Measurements from ENCODE around the gene NT5C3B. TPM values are rescaled to one million over a fixed set of nuclear protein-coding genes. Genes with fewer than 3 reads are reported as not detected.
A peak's percentile ranks its signal among the peaks of the same experiment; 100 is the strongest.
"Not testable (repeated sequence)": the region's sequence is repeated elsewhere in the genome, so short reads cannot be mapped to it uniquely, and the experiment has no call there.

NT5C3B gene
- 69.3 and 124 TPM in 2 replicates for total RNA-seq (2014; rRNA removed; shearing (Covaris generic); ENCODE audit: low replicate concordance)

DNA sequence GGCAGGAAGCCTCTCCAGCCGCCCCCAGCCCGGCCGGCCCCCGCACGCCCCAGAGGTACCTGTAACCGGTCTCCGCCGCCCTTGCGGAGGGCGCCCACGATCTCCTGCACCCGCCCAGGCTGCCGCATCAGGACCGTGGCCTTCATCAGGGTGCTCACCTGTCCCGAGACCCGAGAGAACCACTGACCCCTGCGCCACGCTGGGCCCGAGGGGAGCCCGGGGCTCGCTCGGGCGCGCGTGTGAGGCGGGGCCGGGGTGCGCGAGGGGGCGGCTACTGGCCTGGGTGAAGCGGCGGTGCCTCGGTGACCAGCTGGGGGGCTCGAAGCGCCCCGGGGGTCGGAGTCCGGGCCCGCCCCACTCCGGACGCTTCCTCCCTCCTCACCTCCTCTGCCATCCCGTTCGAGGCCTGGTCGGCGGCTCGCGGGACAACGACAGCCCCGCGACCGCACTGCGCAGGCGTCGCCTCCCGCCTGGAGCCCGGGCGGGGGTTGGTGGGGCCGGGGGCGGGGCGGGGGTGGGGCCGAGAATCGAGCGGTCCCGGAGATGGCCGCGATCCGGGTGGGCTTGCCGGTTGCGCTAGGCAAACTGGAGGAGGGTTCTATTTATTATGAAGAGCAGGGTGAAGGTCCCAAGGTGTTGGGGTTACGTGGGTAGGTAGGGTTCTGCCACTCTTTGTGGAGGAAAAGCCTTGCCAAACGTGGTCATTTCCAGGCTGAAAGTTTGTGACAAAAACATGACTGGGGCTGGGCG lies at the start of gene NT5C3B:
NT5C3B (minus strand) TSS at position 433 of the 750 bp plus-strand sequence; CDS start at position 394, 39 bp downstream.
- Histone ChIP-seq H3K36me3 (peaks cover 17% of the 10 kb centered on the region), H3K4me3 (peak within 1 kb of the TSS; percentile 79), H3K27me3 (no peaks in the 10 kb centered on the region), H3K9me3 (no peaks in the 10 kb centered on the region)
- peak; percentile 66 for DNase-seq

DNA sequence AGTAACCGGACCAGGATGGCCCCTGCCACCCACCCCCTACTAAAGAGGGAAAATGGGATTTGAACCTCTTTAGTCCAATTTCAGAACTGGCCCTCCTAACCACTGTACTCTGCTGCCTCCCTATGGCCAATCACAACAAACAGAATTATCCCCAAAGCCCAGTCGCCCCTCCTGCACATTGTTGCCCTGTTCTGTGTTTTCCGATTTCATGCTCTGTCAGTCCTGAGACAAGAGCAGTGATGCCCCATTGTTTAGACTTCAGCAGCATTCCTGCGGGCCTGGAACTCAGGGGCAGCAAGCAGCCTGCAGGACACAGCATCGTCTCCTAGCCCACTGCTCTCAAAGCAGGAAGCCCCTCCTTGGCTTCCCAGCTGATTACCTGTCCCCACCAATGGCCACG lies 49.7 kb upstream of the NT5C3B start:
- no peaks in the 10 kb centered on the region for H3K27me3 ChIP-seq
- peaks cover 85% of the 10 kb centered on the region for H3K36me3 ChIP-seq

DNA sequence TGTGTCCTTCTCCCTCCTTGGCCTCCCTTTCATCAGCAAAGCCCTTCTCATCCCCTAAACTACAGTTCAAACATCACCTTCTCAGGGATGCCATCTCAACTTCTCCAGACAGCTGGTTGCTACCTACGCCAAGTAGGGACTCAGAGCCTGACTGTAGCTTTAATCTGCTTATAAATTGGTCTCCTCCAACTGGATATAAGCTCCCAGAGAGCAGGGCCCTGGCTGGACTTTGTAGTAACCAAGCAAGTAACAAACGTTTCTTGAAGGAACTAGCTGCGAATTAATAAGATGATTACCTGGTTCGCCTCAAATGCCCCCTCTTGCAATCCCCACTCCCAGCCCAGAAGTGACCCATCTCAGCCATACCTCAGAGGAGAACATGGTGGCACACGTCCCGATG lies 46.7 kb upstream of the NT5C3B start:
- Histone ChIP-seq H3K9me3 (no peaks in the 10 kb centered on the region), H3K36me3 (peaks cover 87% of the 10 kb centered on the region), H3K4me3 (no peak overlapping the region), H3K27me3 (no peaks in the 10 kb centered on the region)
- DNase-seq, result no peak

More for the DNA sequence above, 49.7 kb upstream of the NT5C3B start:
- DNase-seq, result no peak
- H3K9me3 ChIP-seq, result no peaks in the 10 kb centered on the region
- no peak overlapping the region for H3K4me3 ChIP-seq

DNA sequence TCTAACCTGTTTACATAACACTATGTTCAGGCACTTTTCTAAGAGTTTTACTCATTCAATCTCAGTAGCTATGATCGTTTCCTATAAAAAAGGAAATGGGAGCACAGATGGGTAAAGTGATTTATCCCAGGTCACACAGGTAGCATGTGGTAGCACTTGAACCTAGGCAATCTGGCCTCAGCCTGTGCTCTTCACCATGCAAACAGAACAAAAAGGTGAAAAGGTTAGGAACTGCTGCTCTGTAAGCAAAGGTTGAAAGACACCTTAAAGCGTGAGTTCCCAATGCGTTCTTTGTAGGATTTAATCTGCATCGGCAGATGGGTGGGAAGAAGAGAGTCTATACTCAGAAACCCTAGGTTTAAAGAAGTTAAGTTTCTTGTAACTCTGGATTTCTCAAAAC lies 44.1 kb upstream of the NT5C3B start:
- no peak overlapping the region for H3K4me3 ChIP-seq
- DNase-seq, result no peak
- no peaks in the 10 kb centered on the region for H3K9me3 ChIP-seq
- H3K36me3 ChIP-seq, result peaks cover 76% of the 10 kb centered on the region
- no peaks in the 10 kb centered on the region for H3K27me3 ChIP-seq

DNA sequence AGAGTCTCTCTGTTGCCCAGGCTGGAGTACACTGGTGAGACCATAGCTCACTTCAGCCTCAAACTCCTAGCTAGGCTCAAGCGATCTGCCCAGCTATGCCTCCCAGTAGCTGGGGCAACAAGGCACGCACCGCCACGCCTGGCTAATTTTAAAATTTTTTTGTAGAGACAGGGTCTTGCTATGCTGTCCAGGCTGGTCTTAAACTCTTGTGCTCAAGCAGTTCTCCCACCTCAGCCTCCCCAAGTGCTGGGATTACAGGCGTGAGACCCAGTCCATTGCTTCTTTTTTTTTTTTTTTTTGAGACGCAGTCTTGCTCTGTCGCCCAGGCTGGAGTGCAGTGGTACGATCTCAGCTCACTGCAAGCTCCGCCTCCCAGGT lies 38.2 kb upstream of the NT5C3B start:
- not testable (repeated sequence) for H3K9me3 ChIP-seq, H3K4me3 ChIP-seq, DNase-seq, H3K27me3 ChIP-seq
- H3K36me3 ChIP-seq, result peaks cover 83% of the 10 kb centered on the region

DNA sequence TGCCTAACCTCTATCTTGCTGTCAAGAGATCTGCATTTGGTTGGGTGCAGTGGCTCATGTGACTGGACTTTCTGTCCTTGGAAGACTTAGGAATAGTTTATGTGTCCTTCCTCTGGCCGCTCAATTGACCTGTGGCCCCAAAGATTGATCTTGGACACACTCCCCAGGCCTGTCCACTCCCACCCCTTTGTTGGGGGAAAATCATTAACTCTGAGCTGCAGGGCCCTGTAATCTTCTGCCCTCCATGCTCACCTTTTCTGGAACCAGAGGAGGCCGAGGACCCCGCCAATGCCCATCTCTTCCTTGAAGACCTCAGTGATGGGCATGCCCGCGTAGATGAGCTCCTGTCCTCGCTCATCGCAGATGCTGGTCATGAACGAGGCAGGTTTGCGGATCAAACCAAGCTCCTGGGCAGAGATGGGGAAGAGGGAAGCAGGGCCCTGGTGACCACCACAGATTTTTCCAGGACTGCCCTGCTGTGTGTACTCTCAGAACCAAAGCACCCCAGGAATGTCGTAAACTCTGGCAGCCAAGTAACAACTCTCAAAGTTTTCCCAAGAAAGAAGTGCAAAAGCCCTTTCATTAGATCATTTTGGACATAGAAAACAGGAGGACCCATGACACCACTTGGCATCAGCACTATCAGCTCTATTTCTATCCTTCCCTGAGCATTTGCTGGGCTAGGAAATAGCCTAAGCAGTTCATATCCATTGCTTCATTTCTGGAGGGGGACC lies 37.7 kb upstream of the NT5C3B start:
- H3K36me3 ChIP-seq, result peaks cover 83% of the 10 kb centered on the region
- H3K27me3 ChIP-seq, result no peaks in the 10 kb centered on the region
- no peaks in the 10 kb centered on the region for H3K9me3 ChIP-seq
- no peak overlapping the region for H3K4me3 ChIP-seq
- no peak for DNase-seq

DNA sequence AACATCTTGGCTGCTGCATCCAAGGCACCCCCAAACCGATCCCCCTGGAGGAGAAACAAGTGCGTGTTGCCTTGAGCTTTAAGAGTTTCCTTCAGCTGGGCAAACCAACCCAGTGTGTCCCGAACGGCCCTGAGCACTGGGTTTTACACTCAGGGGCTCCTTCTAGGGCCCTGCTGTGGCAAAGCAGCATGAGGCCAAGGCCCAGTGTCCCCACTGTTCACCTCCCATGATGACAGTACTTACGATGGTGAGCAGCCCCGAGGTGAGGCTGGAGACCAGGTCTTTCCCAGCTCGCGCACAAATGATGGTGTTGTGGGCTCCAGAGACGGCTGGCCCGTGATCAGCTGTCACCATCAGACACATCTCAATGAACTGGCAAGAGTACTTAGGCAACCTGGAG lies 35.8 kb upstream of the NT5C3B start:
- peaks cover 77% of the 10 kb centered on the region for H3K36me3 ChIP-seq
- DNase-seq, result no peak
- H3K9me3 ChIP-seq, result no peaks in the 10 kb centered on the region
- H3K4me3 ChIP-seq, result no peak overlapping the region
- H3K27me3 ChIP-seq, result no peaks in the 10 kb centered on the region

DNA sequence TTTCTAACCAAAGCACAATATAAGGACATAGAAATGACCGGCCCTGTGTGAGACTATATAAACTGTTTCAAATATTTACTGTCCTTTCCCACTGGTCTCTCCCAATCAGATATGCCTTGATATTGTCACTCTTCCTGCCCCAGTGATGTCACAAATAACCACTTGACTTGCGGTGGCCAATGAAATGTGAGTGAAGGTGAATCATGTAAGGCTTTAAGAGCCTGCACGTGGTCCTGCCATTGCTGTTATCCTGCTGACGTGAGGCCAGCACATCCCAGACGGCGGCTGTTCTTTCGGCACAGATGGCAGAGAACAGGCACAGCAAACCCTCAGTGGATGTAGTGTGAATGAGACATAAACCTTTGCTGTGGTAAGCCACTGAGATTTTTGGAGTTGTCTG lies 34.6 kb upstream of the NT5C3B start:
- no peak overlapping the region for H3K4me3 ChIP-seq
- no peaks in the 10 kb centered on the region for H3K9me3 ChIP-seq
- H3K36me3 ChIP-seq, result peaks cover 78% of the 10 kb centered on the region
- no peaks in the 10 kb centered on the region for H3K27me3 ChIP-seq
- no peak for DNase-seq

DNA sequence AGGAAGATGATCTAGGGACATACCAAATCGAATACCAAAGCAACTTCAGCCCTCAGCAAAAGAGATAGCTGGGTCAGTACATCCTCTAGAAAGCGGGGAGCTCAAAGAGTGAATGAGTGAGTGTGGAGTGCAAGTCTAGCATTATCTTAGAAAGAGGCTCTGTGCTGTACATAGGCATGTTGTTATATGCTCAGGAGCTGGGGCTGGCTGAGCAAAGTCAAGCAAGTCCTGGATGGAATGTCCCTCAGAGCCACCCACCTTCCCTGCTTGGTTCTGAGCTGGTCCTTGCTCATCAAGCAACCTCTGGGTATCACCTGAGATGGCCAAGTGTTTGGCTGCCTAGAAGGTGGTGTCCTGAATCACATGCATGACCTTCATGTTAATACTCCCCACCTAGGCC lies 34.1 kb upstream of the NT5C3B start:
- no peak for DNase-seq
- Histone ChIP-seq H3K4me3 (no peak overlapping the region), H3K36me3 (peaks cover 78% of the 10 kb centered on the region), H3K27me3 (no peaks in the 10 kb centered on the region), H3K9me3 (no peaks in the 10 kb centered on the region)

DNA sequence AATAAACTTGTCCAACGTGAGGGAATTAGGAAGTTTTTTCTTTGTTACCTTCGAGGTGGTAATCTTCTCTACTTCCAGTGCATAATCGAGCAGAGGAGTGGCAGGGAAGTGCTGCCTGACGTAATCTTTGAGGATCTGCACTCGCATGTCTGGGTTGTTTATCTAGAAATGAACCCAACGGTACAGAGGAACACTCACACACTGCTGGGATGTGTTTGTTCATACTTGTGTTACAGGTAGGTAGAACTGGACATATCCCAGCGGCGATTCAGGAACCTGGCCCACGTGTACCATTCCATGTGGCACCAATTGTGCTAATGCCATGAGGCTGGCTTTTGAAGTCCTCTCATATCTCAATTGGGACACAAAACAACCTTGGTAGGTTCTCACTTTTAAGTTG lies 33.4 kb upstream of the NT5C3B start:
- peaks cover 73% of the 10 kb centered on the region for H3K36me3 ChIP-seq
- DNase-seq, result no peak

DNA sequence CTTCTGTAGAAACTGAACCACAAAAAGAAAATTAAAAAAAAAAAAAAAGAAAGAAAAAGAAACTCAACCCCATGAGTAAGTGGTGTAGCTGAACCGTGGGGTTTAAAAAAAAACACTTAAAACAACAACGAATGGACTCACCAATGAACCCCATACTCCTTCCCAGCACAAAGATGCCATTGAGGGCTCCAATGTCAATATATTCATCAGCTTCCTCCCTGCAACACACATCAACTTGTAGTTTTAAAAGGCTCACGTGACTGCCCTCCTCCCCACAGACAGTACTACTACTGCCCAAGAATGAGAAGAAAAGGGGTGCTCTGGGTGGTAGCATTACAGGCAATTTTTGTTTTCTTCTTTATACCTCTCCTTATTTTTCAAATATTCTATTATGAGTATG lies 32.5 kb upstream of the NT5C3B start:
- no peak for DNase-seq
- Histone ChIP-seq H3K36me3 (peaks cover 65% of the 10 kb centered on the region), H3K27me3 (no peaks in the 10 kb centered on the region), H3K9me3 (no peaks in the 10 kb centered on the region), H3K4me3 (no peak overlapping the region)

More for the DNA sequence above, 33.4 kb upstream of the NT5C3B start:
- no peak overlapping the region for H3K4me3 ChIP-seq
- H3K27me3 ChIP-seq, result no peaks in the 10 kb centered on the region
- no peaks in the 10 kb centered on the region for H3K9me3 ChIP-seq

DNA sequence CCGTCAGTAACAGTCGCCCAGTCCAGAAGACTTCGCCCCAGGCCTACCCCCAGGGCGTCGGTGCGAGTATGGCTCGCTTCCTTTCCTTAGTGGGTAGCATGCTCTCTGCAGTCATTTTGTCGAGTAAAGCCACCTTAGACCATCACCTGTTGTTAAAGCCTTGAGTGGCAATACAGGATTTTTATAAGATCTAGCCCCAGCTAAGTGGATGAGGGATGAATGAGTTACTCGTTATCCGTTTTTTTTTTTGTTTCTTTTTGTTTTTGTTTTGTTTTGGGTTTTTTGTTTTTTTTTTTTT lies 29.5 kb upstream of the NT5C3B start:
- no peak for DNase-seq
- Histone ChIP-seq H3K27me3 (no peaks in the 10 kb centered on the region), H3K9me3 (no peaks in the 10 kb centered on the region), H3K36me3 (peaks cover 37% of the 10 kb centered on the region), H3K4me3 (peak overlapping the region; percentile 83)

DNA sequence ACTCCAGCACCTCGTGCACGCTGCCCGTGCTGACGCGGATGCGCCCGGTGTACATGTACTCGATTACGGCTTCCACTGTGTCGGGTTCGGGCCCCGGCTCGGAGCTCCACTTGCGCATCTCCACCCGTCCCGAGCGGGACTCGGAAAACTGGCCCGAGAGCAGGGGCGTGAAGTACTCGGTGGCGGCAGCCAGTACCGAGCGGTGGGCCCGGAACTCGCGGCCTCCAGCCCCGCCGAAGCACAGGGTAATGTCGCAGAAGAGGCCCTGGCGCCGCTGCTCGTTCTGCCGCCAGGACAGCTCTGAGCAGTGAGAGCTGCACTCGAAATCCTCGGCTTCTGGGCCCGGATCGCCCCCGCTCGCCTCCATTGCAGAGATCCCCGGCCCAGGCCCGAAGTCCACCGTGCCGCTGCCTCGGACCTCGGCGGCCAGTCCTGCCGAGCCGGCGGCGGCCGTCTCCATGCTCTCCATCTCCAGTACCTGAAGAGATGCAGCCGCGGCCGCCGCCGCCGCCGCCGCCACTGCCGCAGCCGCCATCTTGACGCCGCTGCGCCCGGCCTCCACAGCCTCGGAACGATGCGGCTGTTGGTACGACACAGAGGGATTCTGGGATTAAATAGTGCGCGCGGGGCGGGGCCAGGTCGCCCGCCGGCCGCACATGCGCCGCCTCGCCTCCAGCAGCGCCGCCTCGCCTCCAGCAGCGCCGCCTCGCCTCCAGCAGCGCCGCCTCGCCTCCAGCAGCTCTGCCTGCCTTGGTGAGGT lies 29.0 kb upstream of the NT5C3B start, which contains the start of gene KLHL11:
KLHL11 (minus strand) TSS at position 588 of the 760 bp plus-strand sequence; CDS start at position 535, 53 bp downstream.
- DNase-seq, result peak; percentile 91
- Histone ChIP-seq H3K4me3 (peak within 1 kb of the TSS; percentile 83), H3K27me3 (no peaks in the 10 kb centered on the region), H3K9me3 (no peaks in the 10 kb centered on the region), H3K36me3 (peaks cover 32% of the 10 kb centered on the region)

DNA sequence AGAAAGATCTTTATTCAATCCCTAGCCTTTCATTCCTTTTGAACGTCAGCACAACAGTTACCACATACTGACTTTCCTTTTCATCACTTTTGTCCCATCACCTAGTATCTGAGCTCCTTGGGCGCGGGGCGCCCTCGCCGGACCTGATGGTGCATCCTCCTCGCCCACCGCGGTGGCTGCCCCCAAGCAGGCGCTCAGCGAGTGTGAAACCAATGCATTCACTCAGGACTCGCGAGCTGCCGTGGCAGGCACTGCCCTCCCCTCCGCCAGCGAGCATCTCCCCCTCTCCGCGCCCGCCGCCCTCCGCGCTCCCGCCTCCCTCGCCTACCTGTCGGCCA lies 28.4 kb upstream of the NT5C3B start:
- Histone ChIP-seq H3K36me3 (peaks cover 26% of the 10 kb centered on the region), H3K9me3 (no peaks in the 10 kb centered on the region), H3K27me3 (no peaks in the 10 kb centered on the region), H3K4me3 (peak overlapping the region; percentile 83)
- no peak for DNase-seq

DNA sequence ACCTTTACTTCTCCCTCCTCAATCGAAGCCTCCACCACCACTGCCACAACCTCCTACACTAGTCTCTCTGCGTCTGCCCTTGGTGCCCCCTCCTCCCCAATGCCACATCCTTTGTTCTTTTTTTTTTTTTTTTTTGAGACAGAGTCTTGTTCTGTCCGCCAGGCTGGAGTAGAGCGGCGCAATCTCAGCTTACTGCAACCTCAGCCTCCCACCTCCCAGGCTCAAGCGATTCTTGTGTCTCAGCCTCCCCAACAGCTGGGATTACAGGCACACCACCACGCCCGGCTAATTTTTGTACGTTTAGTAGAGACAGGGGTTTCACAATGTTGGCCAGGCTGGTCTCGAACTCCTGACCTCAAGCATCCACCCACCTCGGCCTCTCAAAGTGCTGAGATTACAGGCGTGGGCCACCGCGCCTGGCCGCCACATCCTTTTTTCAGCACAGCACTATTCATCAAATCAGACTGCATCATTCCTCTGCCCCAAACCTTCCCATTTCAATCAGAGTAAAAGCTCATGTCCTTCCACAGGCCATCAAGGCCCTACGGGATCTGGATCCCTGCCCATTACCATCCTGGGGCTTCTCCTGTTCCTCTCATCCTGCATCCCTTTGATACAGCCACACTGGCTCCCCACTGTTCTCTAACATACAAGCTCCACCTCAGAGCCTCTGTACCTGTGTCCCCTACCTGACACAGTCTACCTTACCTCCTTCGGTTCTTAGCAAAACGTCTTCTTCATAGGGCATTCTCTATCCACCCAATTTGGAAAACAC lies 27.2 kb upstream of the NT5C3B start:
- peaks cover 17% of the 10 kb centered on the region for H3K36me3 ChIP-seq

DNA sequence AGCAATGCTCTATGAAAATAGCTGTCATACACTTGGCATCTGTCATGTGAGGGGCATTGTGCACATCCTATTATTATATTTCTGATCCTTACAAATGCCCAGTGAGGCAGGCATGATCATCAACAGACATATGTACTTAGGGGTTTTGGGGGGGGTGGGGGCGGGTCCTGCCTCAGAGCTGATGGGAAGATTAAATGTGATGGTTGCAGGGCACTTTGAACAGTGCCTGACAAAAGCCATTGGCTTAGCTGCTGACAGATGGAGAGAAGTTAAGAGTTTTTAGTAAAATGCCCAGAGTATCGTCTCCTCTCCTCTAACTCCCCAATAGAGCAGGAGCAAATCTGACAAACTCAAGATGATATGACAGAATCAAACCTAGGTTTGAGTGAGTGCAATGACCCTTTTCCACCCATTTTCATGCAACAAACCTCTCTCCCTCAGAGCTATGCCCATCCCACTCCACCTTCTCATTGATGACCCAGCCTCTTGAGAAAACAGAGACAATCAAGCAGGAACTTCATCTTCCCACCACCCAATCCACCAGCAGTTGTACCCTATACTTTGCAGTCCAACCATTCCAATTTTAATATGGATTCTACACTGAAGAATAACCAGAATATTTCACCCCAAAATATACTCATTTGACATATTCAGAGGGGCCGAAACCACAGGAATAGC lies 24.4 kb upstream of the NT5C3B start:
- Histone ChIP-seq H3K27me3 (no peaks in the 10 kb centered on the region), H3K4me3 (no peak overlapping the region), H3K9me3 (no peaks in the 10 kb centered on the region), H3K36me3 (no peaks in the 10 kb centered on the region; the same call in 1 of the 2 replicates)
- DNase-seq, result no peak

More for the DNA sequence above, 27.2 kb upstream of the NT5C3B start:
- Histone ChIP-seq H3K27me3 (no peaks in the 10 kb centered on the region), H3K9me3 (no peaks in the 10 kb centered on the region), H3K4me3 (peak overlapping the region; percentile 83)
- DNase-seq, result no peak

Measured in MG63 (cell line).